Neuronal stem cell (in vitro differentiated cells): ENCODE results near the gene KRTAP12-1.

Source experiments
- DNase-seq: peaks from one replicate; pipeline ENCODE4 v3.0.0-alpha.2; 2013; ENCODE audit warnings: low spot score
- H2AFZ ChIP-seq: one replicate; pipeline ENCODE4 v1.6.1; 2013; ENCODE audit warnings: mild to moderate bottlenecking, low read length, inconsistent platforms
- H2AK5ac ChIP-seq: 2 replicates; pipeline ENCODE4 v1.6.1; 2013; ENCODE audit warnings: low read depth, mild to moderate bottlenecking, inconsistent platforms, low read length, moderate library complexity, mixed read lengths
- H2BK120ac ChIP-seq: 2 replicates; pipeline ENCODE4 v1.6.1; 2013; ENCODE audit warnings: low read depth, mild to moderate bottlenecking, inconsistent platforms, low read length, moderate library complexity, mixed read lengths
- H2BK12ac ChIP-seq: one replicate; pipeline ENCODE4 v1.6.1; 2013; ENCODE audit warnings: low read length, inconsistent platforms
- H2BK15ac ChIP-seq: 2 replicates; pipeline ENCODE4 v1.6.1; 2013; ENCODE audit warnings: mild to moderate bottlenecking, low read length, inconsistent platforms, mixed read lengths
- H2BK5ac ChIP-seq: one replicate; pipeline ENCODE4 v1.6.1; 2013; ENCODE audit warnings: inconsistent platforms, mild to moderate bottlenecking, low read length, moderate library complexity
- H3K14ac ChIP-seq: one replicate; pipeline ENCODE4 v1.6.1; 2013; ENCODE audit warnings: low read length, inconsistent platforms
- H3K18ac ChIP-seq: 2 replicates; pipeline ENCODE4 v1.6.1; 2013; ENCODE audit warnings: low read length, inconsistent platforms
- H3K23ac ChIP-seq: 2 replicates; pipeline ENCODE4 v1.6.1; 2013; ENCODE audit warnings: low read depth, mild to moderate bottlenecking, mixed read lengths, low read length, inconsistent platforms; ENCODE audit not compliant: poor library complexity
- H3K27ac ChIP-seq: replicated peaks from 3 replicates; pipeline ENCODE4 v1.5.1; 2013; ENCODE audit warnings: low read length, inconsistent platforms
- H3K27me3 ChIP-seq, 3 experiments: 2 replicates each; pipeline ENCODE4 v1.6.1; 2013; ENCODE audit warnings: low read length in 3 of 3, mild to moderate bottlenecking in 2 of 3, inconsistent platforms in 1 of 3, low read depth in 1 of 3, mixed read lengths in 1 of 3, moderate library complexity in 1 of 3; ENCODE audit not compliant: control insufficient read depth in 3 of 3, insufficient read depth in 3 of 3
- H3K36me3 ChIP-seq, 2 donors: replicated peaks in 1 of 2; 2 replicates each; pipeline ENCODE4 v1.6.1; 2013; ENCODE audit warnings: low read length in 2 of 2; ENCODE audit not compliant: control insufficient read depth in 2 of 2, insufficient read depth in 2 of 2
- H3K4ac ChIP-seq: 2 replicates; pipeline ENCODE4 v1.6.1; 2013; ENCODE audit warnings: inconsistent platforms, mild to moderate bottlenecking, low read length, moderate library complexity
- H3K4me1 ChIP-seq, 2 donors: 1 replicate in 1 of 2; 2 replicates in 1 of 2; pipeline ENCODE4 v1.6.1; 2013; ENCODE audit warnings: low read length in 2 of 2, low read depth in 1 of 2; ENCODE audit not compliant: control insufficient read depth in 2 of 2, insufficient read depth in 1 of 2
- H3K4me2 ChIP-seq: one replicate; pipeline ENCODE4 v1.6.1; 2013; ENCODE audit warnings: mild to moderate bottlenecking, low read length, inconsistent platforms; ENCODE audit not compliant: insufficient read depth, poor library complexity, severe bottlenecking
- H3K4me3 ChIP-seq, 2 donors: 2 replicates each; pipeline ENCODE4 v1.5.1; 2013; ENCODE audit warnings: low read length in 2 of 2, mild to moderate bottlenecking in 2 of 2, inconsistent platforms in 1 of 2, moderate library complexity in 1 of 2
- H3K79me1 ChIP-seq: one replicate; pipeline ENCODE4 v1.6.1; 2013; ENCODE audit warnings: low read depth, mild to moderate bottlenecking, inconsistent platforms, low read length, moderate library complexity
- H3K9ac ChIP-seq: one replicate; pipeline ENCODE4 v1.6.1; 2013; ENCODE audit warnings: mild to moderate bottlenecking, low read depth, low read length, inconsistent platforms; ENCODE audit not compliant: poor library complexity
- H3K9me3 ChIP-seq, 2 donors: replicated peaks in 1 of 2; 2 replicates each; pipeline versions ENCODE3 to v1.6.1; 2013; ENCODE audit warnings: low read length in 2 of 2, mild to moderate bottlenecking in 2 of 2, inconsistent platforms in 1 of 2, low read depth in 1 of 2, mixed read lengths in 1 of 2, moderate library complexity in 1 of 2; ENCODE audit not compliant: control insufficient read depth in 2 of 2, insufficient read depth in 1 of 2
- H4K8ac ChIP-seq: one replicate; pipeline ENCODE4 v1.6.1; 2013; ENCODE audit warnings: low read depth, mild to moderate bottlenecking, inconsistent platforms, low read length, moderate library complexity
- H4K91ac ChIP-seq: one replicate; pipeline ENCODE4 v1.6.1; 2013; ENCODE audit warnings: low read length, low read depth, mild to moderate bottlenecking, inconsistent platforms; ENCODE audit not compliant: poor library complexity
- WGBS, 2 donors: extraction: QIAGEN DNeasy Blood & Tissue Kit; methylation state at CpG; one replicate each; pipeline ENCODE4 v1.1.7; 2013; ENCODE audit warnings: missing lambda C conversion rate in 2 of 2, mixed read lengths in 1 of 2; ENCODE audit not compliant: insufficient read length in 2 of 2, insufficient replicate concordance in 1 of 2; ENCODE audit errors: extremely low coverage in 2 of 2; 5-methylcytosine and 5-hydroxymethylcytosine counted together

KRTAP12-1 gene

DNA sequence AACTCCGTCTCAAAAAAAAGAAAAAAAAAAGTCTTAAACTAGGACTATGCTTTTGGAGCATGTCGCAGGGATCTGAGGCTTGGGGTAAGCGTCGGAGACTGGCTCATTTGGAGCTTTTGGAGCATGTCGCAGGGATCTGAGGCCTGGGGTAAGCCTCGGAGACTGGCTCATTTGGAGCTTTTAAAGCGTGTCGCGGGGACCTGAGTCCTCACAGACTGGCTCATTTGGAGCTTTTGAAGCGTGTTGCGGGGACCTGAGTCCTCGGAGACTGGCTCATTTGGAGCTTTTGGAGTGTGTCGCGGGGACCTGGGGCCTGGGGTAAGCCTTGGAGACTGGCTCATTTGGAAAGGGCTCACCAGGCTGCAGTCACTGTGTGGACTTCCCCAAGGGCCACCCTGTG, 43.0 kb upstream of the KRTAP12-1 start:
- H2BK5ac ChIP-seq: no peak overlapping the region
- WGBS, 2 donors: no CpG with 5 or more reads among the region's 14 CpGs
- no peaks in the 10 kb centered on the region for H3K36me3 ChIP-seq
- no peak overlapping the region for H3K4ac ChIP-seq
- DNase-seq: no peak
- H2AK5ac ChIP-seq: no peak overlapping the region
- peaks cover 0 to 2% of the 10 kb centered on the region in 2 donors for H3K4me1 ChIP-seq
- no peak overlapping the region for H3K23ac ChIP-seq
- no peak overlapping the region for H3K27ac ChIP-seq
- H2AFZ ChIP-seq: no peak overlapping the region
- no peak overlapping the region for H3K9ac ChIP-seq
- H3K4me2 ChIP-seq: no peak overlapping the region
- H2BK12ac ChIP-seq: no peak overlapping the region
- no peak overlapping the region for H4K8ac ChIP-seq
- no peak overlapping the region for H2BK15ac ChIP-seq
- H3K4me3 ChIP-seq: no peak overlapping the region
- no peak overlapping the region for H4K91ac ChIP-seq
- H3K9me3 ChIP-seq: peaks cover 0 to 4% of the 10 kb centered on the region in 2 donors
- no peak overlapping the region for H2BK120ac ChIP-seq
- H3K18ac ChIP-seq: no peak overlapping the region
- peaks cover 0 to 39% (median 8%) of the 10 kb centered on the region in 3 experiments for H3K27me3 ChIP-seq
- no peaks in the 10 kb centered on the region for H3K79me1 ChIP-seq
- H3K14ac ChIP-seq: no peak overlapping the region

DNA sequence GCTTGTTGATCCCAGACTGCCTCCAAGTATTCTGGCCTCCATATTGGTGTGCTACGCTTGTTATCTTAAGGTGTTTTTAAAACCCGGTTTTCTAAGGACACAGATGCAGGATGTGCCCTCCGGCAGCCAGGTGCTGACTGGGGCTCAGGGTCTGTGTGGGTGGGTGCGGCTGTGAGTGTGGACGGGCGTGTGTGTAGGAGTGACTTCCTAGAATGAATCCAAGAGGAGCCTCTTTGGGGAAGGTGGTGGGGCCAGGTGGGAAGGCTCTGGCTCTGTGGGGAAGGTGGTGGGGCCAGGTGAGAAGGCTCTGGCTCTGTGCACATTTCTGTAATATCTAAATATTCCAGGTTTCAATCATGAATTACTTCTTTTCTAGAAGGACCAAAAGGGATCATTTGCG, 42.2 kb upstream of the KRTAP12-1 start:
- no peak overlapping the region for H3K4ac ChIP-seq
- no peak for DNase-seq
- H3K9me3 ChIP-seq: peaks cover 0 to 2% of the 10 kb centered on the region in 2 donors
- no CpG with 5 or more reads among the region's 7 CpGs for WGBS, 2 donors
- H3K4me1 ChIP-seq: peaks cover 0 to 2% of the 10 kb centered on the region in 2 donors
- no peaks in the 10 kb centered on the region for H3K36me3 ChIP-seq
- peak overlapping the region; percentile 76 for H2BK15ac ChIP-seq
- no peak overlapping the region for H3K27ac ChIP-seq
- H2AK5ac ChIP-seq: peak overlapping the region; percentile 93
- H3K23ac ChIP-seq: no peak overlapping the region
- H4K91ac ChIP-seq: no peak overlapping the region
- no peaks in the 10 kb centered on the region for H3K79me1 ChIP-seq
- no peak overlapping the region for H3K4me2 ChIP-seq
- no peak overlapping the region for H3K9ac ChIP-seq
- H3K18ac ChIP-seq: peak overlapping the region; percentile 97
- H3K14ac ChIP-seq: peak overlapping the region; percentile 94
- H2BK120ac ChIP-seq: peak overlapping the region; percentile 9
- H2BK12ac ChIP-seq: no peak overlapping the region
- no peak overlapping the region for H3K4me3 ChIP-seq
- no peak overlapping the region for H2BK5ac ChIP-seq
- H2AFZ ChIP-seq: no peak overlapping the region
- no peak overlapping the region for H4K8ac ChIP-seq
- H3K27me3 ChIP-seq: peaks cover 0 to 39% (median 8%) of the 10 kb centered on the region in 3 experiments

DNA sequence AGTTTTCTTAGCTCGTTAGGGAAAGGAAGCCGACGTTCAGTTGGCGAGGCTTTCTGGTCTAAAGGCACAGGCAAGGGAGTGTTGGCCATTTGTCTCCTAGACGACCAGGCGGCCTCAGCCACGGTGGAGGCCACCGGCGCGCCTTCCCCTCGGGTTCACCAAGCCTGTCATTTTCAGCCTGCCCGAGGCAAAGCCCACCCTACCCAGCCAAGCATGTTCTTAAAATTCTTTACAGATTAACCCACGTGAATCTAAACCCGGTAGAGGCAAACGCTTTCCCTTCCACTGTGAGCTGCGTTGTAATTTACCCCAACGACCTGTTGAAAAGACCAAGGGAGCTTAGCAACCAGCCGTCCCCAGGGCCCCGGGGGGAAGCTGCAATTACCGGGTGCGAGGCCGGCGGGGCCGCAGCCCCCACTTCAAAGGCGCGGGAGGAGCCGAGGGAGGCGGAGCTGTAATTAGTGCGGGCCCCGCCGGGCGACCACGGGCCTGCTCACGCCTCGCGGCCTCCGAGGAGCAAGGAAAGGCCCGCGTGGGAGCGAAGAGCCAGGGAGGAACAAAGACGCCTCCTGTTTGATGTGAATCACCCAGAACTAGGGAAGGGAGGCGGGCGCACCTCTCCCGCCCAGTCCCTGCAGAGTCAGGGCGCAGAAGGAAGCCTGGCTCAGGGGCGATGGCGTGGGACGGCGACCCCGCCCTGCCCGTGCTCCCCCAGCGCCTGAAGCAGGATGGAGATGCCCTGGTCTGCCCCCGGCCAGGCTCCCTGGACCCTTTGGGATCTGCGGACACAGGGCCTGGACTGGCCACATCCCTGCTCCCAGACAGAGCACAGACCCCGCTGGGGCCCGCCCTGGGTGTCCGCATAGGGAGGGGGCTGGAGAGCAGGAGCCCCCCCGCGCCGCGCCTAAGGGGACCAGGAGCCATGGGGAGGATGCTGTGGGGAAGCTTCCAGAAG, 41.5 kb upstream of the KRTAP12-1 start:
- peaks cover 0 to 46% (median 8%) of the 10 kb centered on the region in 3 experiments for H3K27me3 ChIP-seq

DNA sequence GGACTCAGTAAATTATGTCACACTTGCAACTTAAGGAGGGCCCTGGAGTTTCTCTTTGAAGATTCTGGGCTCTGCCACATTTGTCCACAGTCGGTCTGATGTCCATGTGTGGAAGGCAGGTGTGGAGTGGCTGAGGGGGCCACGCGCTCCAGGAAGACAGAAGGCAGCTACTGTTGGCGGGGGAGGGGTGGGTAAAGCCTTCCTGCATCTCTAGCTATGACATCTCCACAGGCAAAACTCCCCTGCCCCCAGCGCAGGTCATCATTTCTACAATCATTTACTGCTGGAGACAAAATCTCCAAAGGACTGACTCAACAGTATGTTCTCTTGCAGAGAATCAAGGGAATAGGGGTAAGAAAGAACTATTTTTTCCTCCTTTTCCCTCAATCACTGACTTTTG, 40.8 kb upstream of the KRTAP12-1 start:
- Histone ChIP-seq H3K9ac (no peak overlapping the region), H3K23ac (no peak overlapping the region), H3K79me1 (no peaks in the 10 kb centered on the region), H2BK120ac (no peak overlapping the region), H3K27me3 (peaks cover 0 to 47% (median 8%) of the 10 kb centered on the region in 3 experiments), H2AFZ (peak overlapping the region; percentile 80), H4K8ac (no peak overlapping the region), H2AK5ac (no peak overlapping the region), H4K91ac (no peak overlapping the region), H3K4me3 (no peak overlapping the region), H3K4ac (no peak overlapping the region), H3K4me1 (peaks cover 0 to 2% of the 10 kb centered on the region in 2 donors), H3K36me3 (no peaks in the 10 kb centered on the region), H2BK5ac (no peak overlapping the region), H2BK15ac (no peak overlapping the region), H3K9me3 (peaks cover 0 to 2% of the 10 kb centered on the region in 2 donors), H2BK12ac (no peak overlapping the region), H3K18ac (no peak overlapping the region), H3K14ac (no peak overlapping the region), H3K4me2 (no peak overlapping the region), H3K27ac (no peak overlapping the region)
- DNase-seq: no peak
- no CpG with 5 or more reads among the region's 5 CpGs for WGBS, 2 donors

More for the DNA sequence above, 41.5 kb upstream of the KRTAP12-1 start:
- Histone ChIP-seq H2BK5ac (no peak overlapping the region), H2BK15ac (peak overlapping the region; percentile 91), H3K27ac (no peak overlapping the region), H3K18ac (peak overlapping the region; percentile 97), H4K91ac (no peak overlapping the region), H3K4me2 (peak overlapping the region; percentile 28), H3K79me1 (no peaks in the 10 kb centered on the region), H3K9me3 (peaks cover 0 to 2% of the 10 kb centered on the region in 2 donors), H2BK12ac (peak overlapping the region; percentile 82), H4K8ac (no peak overlapping the region), H3K36me3 (no peaks in the 10 kb centered on the region), H2AFZ (peak overlapping the region; percentile 80), H3K9ac (peak overlapping the region; percentile 66), H3K4me1 (peaks cover 0 to 2% of the 10 kb centered on the region in 2 donors), H3K4ac (no peak overlapping the region), H2BK120ac (peak overlapping the region; percentile 9), H3K14ac (no peak overlapping the region), H3K23ac (no peak overlapping the region), H3K4me3 (no peak overlapping the region), H2AK5ac (peak overlapping the region; percentile 93)
- no CpG with 5 or more reads among the region's 61 CpGs for WGBS, 2 donors
- DNase-seq: no peak
